ENCODE data around the gene GNG12.
"Not testable (repeated sequence)": the region's sequence is repeated elsewhere in the genome, so short reads cannot be mapped to it uniquely, and the experiment has no call there.

- not testable (repeated sequence) for TF ChIP-seq CTCF, POLR2A (IDR thresholded peaks at IDR 0.05)
Measured at GRCh38 chr1:67657152-67657551, 176.1 kb downstream of the GNG12 start.

Measured in heart left ventricle (tissue), 13 donors.